Bronchial epithelial cell (primary cell): ENCODE results near the gene MCF2L2. TPM values are rescaled to one million over a fixed set of nuclear protein-coding genes. Genes with fewer than 3 reads are reported as not detected.

Source experiments
- DNase-seq: peaks from one replicate; pipeline ENCODE4 v3.0.0-alpha.2; 2010; ENCODE audit warnings: low read depth
- FAIRE-seq: peaks from 2 replicates; lab custom pipeline; 2011; peaks lifted over from hg19 to GRCh38; lab: Jason Lieb, UNC
- H3K27me3 ChIP-seq: 2 replicates; pipeline ENCODE4 v1.5.1; 2011; ENCODE audit warnings: low read length; ENCODE audit not compliant: control insufficient read depth, insufficient read depth
- H3K36me3 ChIP-seq: 2 replicates; pipeline ENCODE4 v1.5.1; 2011; ENCODE audit warnings: low read length; ENCODE audit not compliant: control insufficient read depth, insufficient read depth
- H3K4me3 ChIP-seq: 2 replicates; pipeline ENCODE4 v1.5.1; 2011; ENCODE audit warnings: mild to moderate bottlenecking, low read depth, low read length, control low read depth
- CTCF ChIP-seq: IDR thresholded peaks from 2 replicates; pipeline ENCODE4 v1.5.1; 2011; ENCODE audit warnings: mild to moderate bottlenecking, moderate library complexity, low read length, control low read depth, inconsistent platforms; ENCODE audit not compliant: insufficient read depth, severe bottlenecking
- total RNA-seq: library from RNA; depleted of rRNA; stranded (reverse); fragments of >200 nt; gene quantifications from 2 replicates; pipeline ENCODE4 v1.2.1, GENCODE V29; 2014

MCF2L2 gene
- total RNA-seq, 1 donor from 2014 or later, result 0.26 TPM

GRCh38 chr3:183193762-183194689, 234.4 kb downstream of the MCF2L2 start:
- FAIRE-seq (no peak), DNase-seq (no peak)
- Histone ChIP-seq H3K4me3 (no peak overlapping the region), H3K36me3 (no peaks in the 10 kb centered on the region), H3K27me3 (no peaks in the 10 kb centered on the region)
- TF ChIP-seq CTCF, result no peak

- DNase-seq (no peak), FAIRE-seq (no peak)
- H3K27me3 ChIP-seq, result no peaks in the 10 kb centered on the region
- no peaks in the 10 kb centered on the region for H3K36me3 ChIP-seq
- no peak overlapping the region for H3K4me3 ChIP-seq
- TF ChIP-seq CTCF, result no peak
These were observed 235.6 kb downstream of the MCF2L2 start for GRCh38 chr3:183192650-183193300.

DNA sequence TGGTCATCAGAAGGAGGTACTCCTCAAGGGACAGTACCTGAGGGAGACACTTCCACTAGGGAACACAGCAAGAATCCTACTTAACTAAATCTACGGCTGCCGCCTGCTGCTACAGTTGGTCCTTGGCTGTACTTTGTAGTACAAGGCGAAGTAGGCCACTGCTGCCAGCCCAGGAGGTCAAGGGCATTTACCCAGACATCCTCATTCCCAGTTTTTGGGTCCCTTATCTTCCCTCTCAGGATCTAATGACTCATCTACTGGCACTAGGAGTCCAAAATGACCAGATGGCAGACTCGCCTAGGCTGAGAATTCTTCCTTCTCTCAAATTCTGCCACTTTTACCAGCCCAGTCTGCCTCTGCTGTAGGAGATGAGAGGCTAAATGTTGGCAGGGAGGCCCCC, 238.8 kb downstream of the MCF2L2 start:
- Histone ChIP-seq H3K27me3 (no peaks in the 10 kb centered on the region), H3K4me3 (no peak overlapping the region), H3K36me3 (no peaks in the 10 kb centered on the region)
- FAIRE-seq (no peak), DNase-seq (no peak)
- no peak for TF ChIP-seq CTCF

GRCh38 chr3:183188895-183189462, 239.4 kb downstream of the MCF2L2 start:
- no peaks in the 10 kb centered on the region for H3K36me3 ChIP-seq
- peak; percentile 19 for DNase-seq
- peak; percentile 31 for TF ChIP-seq CTCF
- no peak for FAIRE-seq
- no peak overlapping the region for H3K4me3 ChIP-seq
- H3K27me3 ChIP-seq, result no peaks in the 10 kb centered on the region

GRCh38 chr3:183185696-183186095, 242.7 kb downstream of the MCF2L2 start:
- FAIRE-seq, result no peak
- no peaks in the 10 kb centered on the region for H3K36me3 ChIP-seq
- no peak for TF ChIP-seq CTCF

More at GRCh38 chr3:183185696-183186095, 242.7 kb downstream of the MCF2L2 start:
- peak; percentile 52 for DNase-seq
- Histone ChIP-seq H3K27me3 (peaks cover 1% of the 10 kb centered on the region), H3K4me3 (no peak overlapping the region)
